ENCODE results near the gene CNNM4.

Gene CNNM4

DNA sequence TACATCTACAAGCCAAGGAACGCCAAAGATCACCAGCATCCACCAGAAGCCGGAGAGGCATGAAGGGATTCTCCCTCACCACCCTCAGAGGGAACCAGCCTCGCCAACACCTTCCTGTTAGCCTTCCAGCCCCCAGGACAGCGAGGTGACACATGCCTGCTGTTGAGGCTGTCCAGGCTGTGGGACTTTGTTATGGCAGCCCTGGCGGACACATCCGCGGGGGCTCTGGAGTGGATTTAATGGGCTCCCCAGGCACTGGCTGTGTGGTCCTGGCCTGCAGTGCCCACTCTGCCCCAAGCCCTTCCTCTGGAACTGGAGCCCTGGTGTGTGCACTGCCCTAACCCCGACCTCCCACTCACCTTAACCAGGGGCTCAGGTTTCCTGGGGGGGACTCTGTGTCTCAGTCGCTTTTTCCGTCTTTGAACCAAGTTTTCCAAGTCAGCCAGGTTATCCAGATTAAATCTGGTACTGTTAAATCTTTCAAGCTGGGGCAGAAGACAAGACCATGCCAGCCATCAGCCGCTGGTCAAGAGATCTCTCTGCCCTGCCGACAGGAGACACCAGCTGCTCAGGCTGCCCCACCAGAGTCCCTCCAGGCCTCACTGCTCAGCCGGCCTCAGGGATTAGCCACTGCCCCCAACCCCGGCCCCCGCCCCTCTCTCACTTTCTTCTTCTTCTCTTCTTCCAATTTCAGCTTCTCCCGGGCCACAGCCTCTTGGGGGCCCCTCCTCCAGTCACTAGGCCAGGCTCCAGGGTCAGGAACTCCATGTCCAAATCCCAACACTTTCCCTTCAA lies 81.2 kb downstream of the CNNM4 start:
- Histone ChIP-seq H3K27ac (no peak overlapping the region), H3K27me3 (no peaks in the 10 kb centered on the region), H3K36me3 (peaks cover 0 to 52% (median 25%) of the 10 kb centered on the region in 3 donors), H3K4me1 (peaks cover 0 to 11% (median 2%) of the 10 kb centered on the region in 4 donors), H3K4me3 (no peak overlapping the region), H3K9me3 (no peaks in the 10 kb centered on the region)
- intact Hi-C loops (cut with DNase I; ENCODE audit: low total_unique reads): no loop called here
- DNase-seq: no peak
- TF ChIP-seq, protein P1, sequence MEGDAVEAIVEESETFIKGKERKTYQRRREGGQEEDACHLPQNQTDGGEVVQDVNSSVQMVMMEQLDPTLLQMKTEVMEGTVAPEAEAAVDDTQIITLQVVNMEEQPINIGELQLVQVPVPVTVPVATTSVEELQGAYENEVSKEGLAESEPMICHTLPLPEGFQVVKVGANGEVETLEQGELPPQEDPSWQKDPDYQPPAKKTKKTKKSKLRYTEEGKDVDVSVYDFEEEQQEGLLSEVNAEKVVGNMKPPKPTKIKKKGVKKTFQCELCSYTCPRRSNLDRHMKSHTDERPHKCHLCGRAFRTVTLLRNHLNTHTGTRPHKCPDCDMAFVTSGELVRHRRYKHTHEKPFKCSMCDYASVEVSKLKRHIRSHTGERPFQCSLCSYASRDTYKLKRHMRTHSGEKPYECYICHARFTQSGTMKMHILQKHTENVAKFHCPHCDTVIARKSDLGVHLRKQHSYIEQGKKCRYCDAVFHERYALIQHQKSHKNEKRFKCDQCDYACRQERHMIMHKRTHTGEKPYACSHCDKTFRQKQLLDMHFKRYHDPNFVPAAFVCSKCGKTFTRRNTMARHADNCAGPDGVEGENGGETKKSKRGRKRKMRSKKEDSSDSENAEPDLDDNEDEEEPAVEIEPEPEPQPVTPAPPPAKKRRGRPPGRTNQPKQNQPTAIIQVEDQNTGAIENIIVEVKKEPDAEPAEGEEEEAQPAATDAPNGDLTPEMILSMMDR (IDR thresholded peaks at IDR 0.05): no peak

DNA sequence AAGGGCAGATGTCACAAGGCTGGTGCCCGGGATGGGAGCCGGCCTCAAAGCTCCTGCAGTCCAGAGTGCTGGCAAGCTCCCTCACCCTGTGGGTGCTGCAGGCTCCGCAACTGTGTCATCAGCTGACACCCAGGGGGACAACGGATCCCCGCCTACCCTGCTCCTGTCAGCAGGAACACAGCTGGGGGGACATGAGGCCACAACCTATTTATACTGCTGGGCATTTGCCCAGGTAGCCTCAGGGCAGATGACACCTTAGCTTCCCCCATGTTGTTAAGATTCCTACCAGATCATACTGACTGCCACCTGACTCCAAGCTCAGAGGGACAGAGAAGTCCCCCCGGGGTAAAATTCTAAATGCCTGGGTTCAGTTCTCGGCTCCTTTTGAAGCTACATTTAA lies 81.9 kb downstream of the CNNM4 start:
- H3K27ac ChIP-seq: no peak overlapping the region
- peaks cover 0 to 55% (median 28%) of the 10 kb centered on the region in 3 donors for H3K36me3 ChIP-seq
- intact Hi-C loops (cut with DNase I; ENCODE audit: low total_unique reads): no loop called here
- H3K9me3 ChIP-seq: no peaks in the 10 kb centered on the region
- TF ChIP-seq, protein P1 (IDR thresholded peaks at IDR 0.05): no peak
- no peak overlapping the region for H3K4me3 ChIP-seq
- DNase-seq: no peak
- H3K27me3 ChIP-seq: no peaks in the 10 kb centered on the region
- H3K4me1 ChIP-seq: peaks cover 0 to 11% (median 2%) of the 10 kb centered on the region in 4 donors

DNA sequence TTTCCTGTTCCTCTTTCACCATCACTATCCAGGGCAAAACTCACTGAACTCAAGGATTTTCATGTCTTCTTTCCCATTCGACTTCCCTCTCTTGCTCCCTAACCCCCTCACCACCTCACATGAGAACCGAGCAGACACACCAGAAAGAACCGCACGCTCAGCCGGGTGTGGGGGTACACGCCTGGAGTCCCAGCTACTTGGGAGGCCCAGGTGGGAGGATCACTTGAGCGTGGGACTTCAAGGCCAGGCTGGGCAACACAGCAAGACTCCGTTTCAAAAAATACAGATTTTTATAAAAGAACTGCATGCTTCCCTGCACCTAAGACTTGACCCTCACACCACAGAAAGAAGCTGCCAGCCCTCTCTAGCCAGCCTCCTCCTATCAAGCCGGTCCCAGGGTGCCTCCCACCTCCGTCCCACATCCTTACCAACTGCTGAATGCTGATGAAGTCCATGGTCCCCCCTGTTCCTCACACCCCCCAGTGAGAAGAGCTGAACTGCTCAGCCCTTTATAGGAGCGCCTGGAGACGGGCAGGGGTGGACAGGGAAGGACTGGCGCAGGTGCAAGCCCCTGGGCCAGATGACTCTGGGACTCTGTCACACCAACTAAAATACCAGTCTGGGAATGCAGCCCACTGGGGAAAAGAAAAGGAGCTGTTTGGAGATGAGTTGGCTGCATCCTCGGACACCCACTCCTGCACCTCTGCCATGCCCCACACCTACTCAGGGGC lies 83.0 kb downstream of the CNNM4 start, which contains the start of gene ANKRD23:
Gene ANKRD23 (minus strand): TSS at position 484 of the 731 bp plus-strand sequence. CDS start 29 bp downstream, at position 455.
- TF ChIP-seq, protein P1 (IDR thresholded peaks at IDR 0.05): no peak
- Histone ChIP-seq H3K27me3 (no peaks in the 10 kb centered on the region), H3K27ac (no peak within 1 kb of the TSS), H3K4me3 (no peak within 1 kb of the TSS), H3K4me1 (peaks cover 0 to 11% (median 2%) of the 10 kb centered on the region in 4 donors), H3K36me3 (peaks cover 6 to 58% (median 30%) of the 10 kb centered on the region in 3 donors), H3K9me3 (no peaks in the 10 kb centered on the region)
- intact Hi-C loops (cut with DNase I; ENCODE audit: low total_unique reads): no loop called here
- no peak for DNase-seq

DNA sequence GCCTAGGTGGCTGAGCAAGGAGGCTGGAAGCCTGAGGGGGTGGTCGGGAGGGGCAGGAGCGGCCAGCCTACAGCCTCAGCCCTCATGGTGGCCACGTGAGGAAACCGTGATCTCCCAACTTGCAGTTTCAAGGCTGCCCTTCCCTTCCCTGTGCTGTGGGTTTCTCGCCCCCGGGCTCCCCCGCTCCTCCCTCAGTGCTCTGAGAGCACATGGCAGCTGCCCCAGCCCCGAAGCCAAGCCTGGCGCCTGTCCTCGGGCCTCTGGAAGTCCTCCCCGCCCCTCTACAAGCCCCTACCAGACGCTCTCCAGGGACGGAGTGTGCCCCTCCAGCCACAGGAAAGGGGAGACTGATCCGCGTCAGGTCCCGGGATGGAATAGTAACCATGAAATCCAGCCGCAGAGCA lies 83.7 kb downstream of the CNNM4 start:
- Histone ChIP-seq H3K27me3 (no peaks in the 10 kb centered on the region), H3K27ac (no peak overlapping the region), H3K4me3 (no peak overlapping the region), H3K36me3 (peaks cover 6 to 65% (median 35%) of the 10 kb centered on the region in 3 donors), H3K9me3 (no peaks in the 10 kb centered on the region), H3K4me1 (peaks cover 0 to 5% (median 1%) of the 10 kb centered on the region in 4 donors)
- no peak for DNase-seq
- TF ChIP-seq, protein P1 (IDR thresholded peaks at IDR 0.05): no peak
- intact Hi-C loops (cut with DNase I; ENCODE audit: low total_unique reads): no loop called here

DNA sequence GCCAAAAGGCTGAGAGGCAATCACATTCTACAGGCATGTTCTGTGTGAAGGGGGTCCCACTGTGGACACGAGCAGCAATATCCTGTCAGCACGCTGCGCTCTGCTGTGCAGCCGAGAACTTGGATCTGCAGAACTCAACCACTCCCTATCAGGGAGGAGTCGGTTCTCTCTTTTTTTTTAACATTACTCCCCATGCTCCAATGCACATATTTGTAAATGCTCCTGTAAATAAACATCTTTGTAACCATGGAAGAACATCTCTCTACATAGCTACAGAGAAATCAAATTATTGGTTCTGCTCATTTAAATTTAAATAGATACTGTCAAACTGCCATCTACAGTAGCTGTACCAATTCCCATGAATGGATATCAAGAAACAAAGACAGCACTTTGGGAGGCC lies 86.1 kb downstream of the CNNM4 start:
- H3K4me1 ChIP-seq: no peaks in the 10 kb centered on the region
- no peak for DNase-seq
- H3K27me3 ChIP-seq: no peaks in the 10 kb centered on the region
- H3K4me3 ChIP-seq: no peak overlapping the region
- peaks cover 25 to 66% (median 56%) of the 10 kb centered on the region in 3 donors for H3K36me3 ChIP-seq
- TF ChIP-seq, protein P1 (IDR thresholded peaks at IDR 0.05): no peak
- no peaks in the 10 kb centered on the region for H3K9me3 ChIP-seq
- H3K27ac ChIP-seq: no peak overlapping the region
- intact Hi-C loops (cut with DNase I; ENCODE audit: low total_unique reads): no loop called here

All from tibial artery (tissue), 4 donors.